ENCODE data around the gene AP1G1. TPM values are rescaled to one million over a fixed set of nuclear protein-coding genes. Genes with fewer than 3 reads are reported as not detected.

Gene AP1G1
- total and polyA plus RNA-seq, 10 of the 15 experiments (the other 5 are each of a cell fraction or from before 2014, with no cell fraction given): 5.9 to 83.7 (median 47.8) TPM

- no peak for TF ChIP-seq ZSCAN29 (IDR thresholded peaks at IDR 0.05)
- no peak for TF ChIP-seq CTCF (IDR thresholded peaks at IDR 0.05 in 2 of 3, conservative IDR thresholded peaks at IDR 0.05 in 1 of 3; ENCODE audit: control insufficient read depth in 2 of 3, extremely low read depth in 1 of 3, insufficient read depth in 1 of 3, low read depth in 3 of 3, low read length in 3 of 3)
- TF ChIP-seq MLLT1 (IDR thresholded peaks at IDR 0.05): 0 out of 2 replicates have a peak, but pooled peaks have one; percentile 63
- TF ChIP-seq E2F4 (IDR thresholded peaks at IDR 0.05; ENCODE audit: low read depth, low read length): no peak
- peak; percentile 92 for TF ChIP-seq YY1 (IDR thresholded peaks at IDR 0.05; ENCODE audit: low read depth, low read length)
- TF ChIP-seq PKNOX1 (IDR thresholded peaks at IDR 0.05): no peak
- no peak for TF ChIP-seq ZNF384 (IDR thresholded peaks at IDR 0.05; ENCODE audit: borderline replicate concordance, low read depth, low read length)
- TF ChIP-seq IKZF1 (conservative IDR thresholded peaks at IDR 0.05): peak; percentile 89
- TF ChIP-seq CHD1 (IDR thresholded peaks at IDR 0.05; ENCODE audit: low read depth, low read length): no peak
- TF ChIP-seq EED (IDR thresholded peaks at IDR 0.05; ENCODE audit: low read depth): peak; percentile 43
- peak; percentile 59 for TF ChIP-seq ZBTB11 (CRISPR knock-in tag; IDR thresholded peaks at IDR 0.05)
- TF ChIP-seq ASH2L (IDR thresholded peaks at IDR 0.05; ENCODE audit: borderline replicate concordance, low read depth): peak; percentile 62; the same call in 1 of the 2 replicates
- no peak for TF ChIP-seq IRF3 (IDR thresholded peaks at IDR 0.05)
- peak; percentile 61 for TF ChIP-seq SIX5 (IDR thresholded peaks at IDR 0.05; ENCODE audit: low read depth, low read length, severe bottlenecking)
- TF ChIP-seq TCF12 (IDR thresholded peaks at IDR 0.05; ENCODE audit: low read depth, low read length): 0 out of 2 replicates have a peak, but pooled peaks have one; percentile 41
- TF ChIP-seq POLR2A (IDR thresholded peaks at IDR 0.05; ENCODE audit: low read depth, low read length): peak; percentile 94
- TF ChIP-seq RCOR1 (conservative IDR thresholded peaks at IDR 0.05; ENCODE audit: low read depth, low read length): no peak
- TF ChIP-seq RFX5 (IDR thresholded peaks at IDR 0.05; ENCODE audit: low read depth, low read length): no peak
- no peak for TF ChIP-seq ZZZ3 (IDR thresholded peaks at IDR 0.05; ENCODE audit: control insufficient read depth, insufficient read length, low read depth)
These were observed 37.2 kb upstream of the AP1G1 start, which contains the start of gene ATXN1L (continued) for GRCh38 chr16:71845639-71846430.
